GOT3 (cell line): ENCODE measurements around the gene METTL24.
"Not testable (repeated sequence)": the region's sequence is repeated elsewhere in the genome, so short reads cannot be mapped to it uniquely, and the experiment has no call there.

Experiments used
- DNase-seq: peaks from one replicate; lab custom pipeline; 2025; ENCODE audit warnings: mixed read lengths; lab: John Stamatoyannopoulos, UW

The METTL24 gene

DNA sequence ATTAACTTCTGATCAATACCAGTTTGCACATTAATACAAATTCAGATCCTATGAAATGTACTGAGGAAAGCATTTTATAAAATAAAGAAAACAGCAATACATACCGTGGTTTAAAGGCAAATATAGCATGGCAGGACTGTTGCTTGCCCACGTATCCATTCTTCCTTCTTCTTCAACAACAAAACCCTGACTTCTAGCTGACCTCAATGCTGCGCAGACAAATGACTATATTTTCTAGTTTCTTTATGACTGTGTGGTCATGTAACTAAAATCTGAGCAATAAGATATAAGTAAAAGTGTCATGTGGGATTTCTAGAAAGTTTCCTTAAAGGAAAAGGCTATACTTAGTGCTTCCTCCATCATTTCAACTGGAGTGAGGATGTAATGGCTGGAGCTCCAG is 92.9 kb downstream of the METTL24 start:
- DNase-seq: no peak

DNA sequence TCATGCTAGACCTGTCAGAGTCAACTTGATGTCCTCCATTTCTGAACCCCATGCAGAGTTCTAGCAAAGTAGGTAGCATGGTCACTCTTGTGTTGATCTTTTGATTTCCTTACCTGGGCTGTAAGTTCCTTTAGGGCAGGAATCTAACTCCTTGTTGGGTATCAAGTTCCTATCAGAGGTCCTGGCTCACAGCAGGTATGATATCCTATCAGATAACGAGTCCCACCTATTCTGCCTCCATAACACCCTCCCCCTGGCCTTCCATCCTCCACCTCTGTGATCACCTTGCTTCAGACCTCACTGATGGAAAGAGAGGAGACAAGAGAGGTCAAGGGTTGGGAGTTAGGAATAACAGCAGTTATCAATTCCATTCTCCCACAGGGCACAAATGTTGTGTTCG is 101.8 kb downstream of the METTL24 start:
- no peak for DNase-seq

DNA sequence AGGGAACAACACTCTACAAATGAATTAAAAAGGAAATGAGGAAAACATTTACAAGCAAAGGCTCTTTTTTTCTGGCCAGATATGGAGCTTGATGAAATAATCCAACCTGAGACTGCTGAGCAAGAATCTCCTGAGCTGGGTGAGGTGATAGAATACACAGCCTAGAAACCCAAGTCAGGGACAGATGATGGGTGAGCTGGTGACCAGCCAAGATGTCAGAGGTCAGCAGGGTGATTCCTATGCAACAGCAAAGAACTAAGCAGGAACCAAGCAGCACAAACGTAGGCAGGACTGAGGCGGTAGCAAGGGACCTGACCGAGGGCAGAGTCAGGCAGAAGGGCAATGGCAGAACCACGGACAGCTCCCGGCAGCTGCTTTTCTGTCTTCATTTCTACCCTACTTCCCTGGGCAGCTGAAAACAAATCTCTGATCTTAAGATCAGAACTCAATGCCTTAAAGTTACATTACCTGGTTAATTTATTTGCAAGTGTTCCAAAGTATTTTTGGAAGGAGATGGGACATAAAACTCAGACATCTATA is 102.9 kb downstream of the METTL24 start:
- DNase-seq: no peak

DNA sequence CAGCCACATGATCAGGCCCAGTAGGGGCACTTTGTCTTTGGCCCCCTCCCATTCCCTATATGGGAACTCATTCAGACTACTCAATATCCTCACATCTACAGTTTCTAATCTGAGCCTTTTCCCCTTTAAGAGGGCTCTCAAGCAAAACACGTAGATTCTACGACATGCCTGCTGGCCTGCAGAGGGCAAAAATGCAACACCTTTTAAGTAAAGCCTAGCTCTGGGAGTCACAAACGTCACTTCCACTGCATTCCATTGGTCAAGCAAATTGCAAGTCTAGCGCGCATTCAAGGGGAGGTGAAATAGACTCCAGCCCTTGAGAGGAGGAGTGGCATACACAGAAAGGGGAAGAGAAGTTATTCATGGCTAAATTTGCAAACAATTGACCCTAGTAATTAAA is 107.3 kb downstream of the METTL24 start:
- no peak for DNase-seq

DNA sequence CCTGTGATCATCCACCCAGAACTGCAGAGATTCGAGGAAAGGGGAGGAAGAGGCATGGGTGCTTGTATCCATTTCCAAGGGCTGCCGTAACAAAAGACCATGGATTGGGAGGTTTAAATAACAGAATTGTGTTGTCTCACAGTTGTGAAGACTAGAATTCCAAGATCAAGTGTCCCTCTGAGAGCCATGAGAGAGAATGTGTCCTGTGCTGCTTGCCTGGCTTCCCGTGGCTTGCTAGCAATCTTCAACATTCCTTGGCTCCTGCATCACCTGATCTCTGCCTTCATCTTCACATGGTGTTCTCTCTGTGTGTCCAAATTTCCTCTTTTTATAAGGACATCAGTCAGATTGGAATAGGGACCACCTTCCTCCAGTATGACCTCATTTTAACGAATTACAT is 108.1 kb downstream of the METTL24 start:
- no peak for DNase-seq

DNA sequence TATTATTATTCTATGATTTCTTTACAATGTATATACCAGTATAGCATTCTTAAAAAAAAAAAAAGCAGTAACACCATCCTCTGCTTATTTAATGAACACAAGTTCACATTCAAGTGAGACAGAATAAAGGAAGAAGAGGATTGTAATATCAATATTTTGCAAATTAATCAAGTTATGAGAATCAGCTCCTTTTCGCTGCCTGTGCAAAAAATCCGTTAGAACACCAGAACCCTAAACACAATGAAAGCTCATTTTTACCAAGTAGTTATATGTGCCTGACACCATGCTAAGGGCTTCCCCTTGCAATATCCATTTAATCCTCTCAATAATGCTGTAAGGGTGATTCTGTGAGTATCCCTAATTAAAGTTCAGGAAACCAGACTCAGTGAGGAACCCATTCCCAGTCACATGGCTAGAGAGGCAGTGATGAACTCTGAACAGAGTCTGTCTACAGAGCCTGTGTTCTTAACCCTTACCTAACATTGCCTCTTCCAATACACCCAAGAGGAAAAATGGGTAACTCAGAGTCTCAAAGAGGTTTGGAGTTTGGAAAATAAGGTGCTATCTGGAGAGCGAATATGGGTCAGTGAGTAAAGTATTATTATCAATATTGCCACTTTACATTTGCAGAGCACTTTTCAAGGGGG is 111.1 kb downstream of the METTL24 start:
- DNase-seq: no peak

DNA sequence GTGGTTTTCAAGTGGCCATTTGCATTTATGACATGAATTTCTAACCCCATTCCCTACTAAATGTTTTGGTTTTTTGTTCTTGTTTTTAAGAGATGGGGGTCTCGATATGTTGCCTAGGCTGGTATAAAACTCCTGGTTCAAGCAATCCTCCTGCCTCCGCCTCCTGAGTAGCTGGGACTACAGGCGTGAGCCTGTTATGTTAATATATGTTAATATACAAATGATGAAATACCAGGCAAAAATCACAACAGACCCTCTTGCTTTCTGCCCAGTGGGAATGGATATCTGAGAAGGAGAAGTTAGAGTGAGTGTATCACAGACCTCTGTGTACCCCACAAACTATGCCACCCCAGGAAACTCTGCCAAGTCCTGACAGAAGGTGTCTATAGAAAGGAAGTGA is 111.8 kb downstream of the METTL24 start:
- no peak for DNase-seq

DNA sequence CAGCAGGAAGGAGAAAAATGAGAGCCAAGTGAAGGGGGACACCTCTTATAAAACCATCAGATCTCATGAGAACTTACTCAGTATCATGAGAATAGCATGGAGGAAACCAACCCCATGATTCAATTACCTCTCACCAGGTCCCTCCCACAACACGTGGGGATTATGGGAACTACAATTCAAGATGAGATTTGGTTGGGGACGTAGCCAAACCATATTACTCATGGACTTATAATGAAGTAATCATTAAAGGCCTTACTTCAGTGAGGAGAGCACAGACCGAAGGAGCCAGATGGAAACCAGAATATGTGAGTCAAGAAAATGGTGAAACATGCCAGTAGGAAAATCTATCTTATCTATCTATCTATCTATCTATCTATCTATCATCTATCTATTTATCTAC is 113.5 kb downstream of the METTL24 start:
- not testable (repeated sequence) for DNase-seq

DNA sequence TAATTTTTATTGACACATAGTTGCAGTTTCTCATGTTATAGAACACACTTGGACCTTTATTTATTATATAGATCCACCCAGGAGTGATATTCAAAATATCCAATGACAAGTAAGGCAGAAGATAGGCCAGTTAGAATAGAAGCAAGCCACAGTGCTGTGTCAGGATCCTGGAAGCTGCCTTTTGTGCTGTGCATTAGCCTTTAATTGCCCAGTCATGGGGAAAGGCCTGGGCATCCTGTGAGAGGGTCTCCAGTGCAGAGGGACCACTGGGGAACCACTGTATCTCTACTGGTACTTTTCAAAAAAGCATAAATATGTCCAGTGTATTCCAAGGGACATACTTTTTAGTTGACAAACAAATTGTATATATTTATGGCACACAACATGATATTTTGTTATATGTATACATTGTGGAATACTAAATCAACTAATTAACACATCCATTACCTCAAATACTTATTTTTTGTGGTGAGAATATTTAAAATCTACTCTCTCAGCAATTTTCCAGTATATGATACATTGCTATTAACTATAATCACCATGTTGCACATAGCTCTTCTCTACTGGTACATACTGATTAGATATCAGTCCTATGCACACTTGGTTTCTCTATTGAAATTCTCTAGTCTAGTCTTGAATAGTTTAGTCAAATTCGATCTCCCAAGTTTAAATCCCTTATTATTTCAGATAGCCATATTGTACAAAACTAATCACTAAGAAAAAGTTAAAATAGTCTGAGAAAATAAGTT is 118.4 kb downstream of the METTL24 start:
- DNase-seq: no peak

DNA sequence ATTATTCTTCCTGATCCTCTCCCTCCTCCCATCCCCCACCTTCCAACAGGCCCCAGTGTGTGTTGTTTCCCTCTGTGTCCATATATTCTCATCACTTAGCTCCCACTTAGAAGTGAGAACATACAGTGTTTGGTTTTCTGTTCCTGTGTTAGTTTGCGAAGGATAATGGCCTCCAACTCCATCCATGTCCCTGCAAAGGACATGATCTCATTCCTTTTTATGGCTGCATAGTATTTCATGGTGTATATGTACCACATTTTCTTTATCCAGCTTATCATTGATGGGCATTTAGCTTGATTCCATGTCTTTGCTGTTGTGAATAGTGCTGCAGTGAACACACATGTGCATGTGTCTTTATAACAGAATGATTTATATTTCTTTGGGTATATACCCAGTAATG is 122.1 kb downstream of the METTL24 start:
- not testable (repeated sequence) for DNase-seq

DNA sequence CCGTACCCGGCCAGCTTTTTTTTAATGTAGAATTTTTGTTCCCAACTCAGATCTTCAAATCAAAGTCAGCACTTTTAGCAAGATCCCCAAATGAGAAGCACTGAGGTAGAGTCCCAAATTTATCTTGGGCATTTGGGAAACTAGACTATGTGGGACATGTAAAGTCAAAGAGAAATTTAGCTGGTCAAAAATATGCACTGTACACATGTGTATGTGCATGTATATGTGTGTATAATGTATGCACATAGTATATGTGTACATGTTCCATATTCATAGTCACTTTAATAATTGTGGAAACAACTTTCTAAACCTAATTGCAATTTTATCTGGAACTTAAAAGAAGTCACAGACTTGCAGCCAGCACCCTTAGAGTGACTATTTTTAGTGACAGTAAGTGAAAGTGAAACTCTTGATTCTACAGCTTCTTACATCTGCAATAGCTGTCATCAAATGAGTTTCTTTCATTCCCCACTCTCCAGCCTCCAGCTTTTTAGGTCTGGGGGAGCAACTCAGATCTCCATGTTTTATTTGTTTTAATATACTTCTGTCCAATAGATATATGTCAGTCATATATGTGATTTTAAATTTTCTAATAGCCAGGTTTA is 124.3 kb downstream of the METTL24 start:
- no peak for DNase-seq

DNA sequence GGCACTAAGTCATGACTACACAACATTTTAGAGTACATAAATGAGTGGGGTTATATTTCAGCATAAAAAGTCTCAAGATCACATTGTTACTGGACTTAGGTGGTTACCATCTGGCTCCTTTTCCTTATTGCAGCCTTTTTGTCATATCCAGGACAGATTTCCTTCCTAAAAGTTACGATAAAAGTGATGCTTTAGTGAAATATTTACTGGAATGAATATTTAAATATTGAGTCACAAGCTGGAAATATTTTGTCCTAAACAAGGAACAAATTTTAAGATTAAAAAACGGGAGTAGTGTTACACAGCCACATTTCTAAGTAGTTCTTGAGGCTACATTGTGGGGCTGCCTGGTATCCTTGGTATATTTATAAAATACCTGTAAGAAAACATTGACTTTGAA is 125.7 kb downstream of the METTL24 start:
- DNase-seq: no peak

DNA sequence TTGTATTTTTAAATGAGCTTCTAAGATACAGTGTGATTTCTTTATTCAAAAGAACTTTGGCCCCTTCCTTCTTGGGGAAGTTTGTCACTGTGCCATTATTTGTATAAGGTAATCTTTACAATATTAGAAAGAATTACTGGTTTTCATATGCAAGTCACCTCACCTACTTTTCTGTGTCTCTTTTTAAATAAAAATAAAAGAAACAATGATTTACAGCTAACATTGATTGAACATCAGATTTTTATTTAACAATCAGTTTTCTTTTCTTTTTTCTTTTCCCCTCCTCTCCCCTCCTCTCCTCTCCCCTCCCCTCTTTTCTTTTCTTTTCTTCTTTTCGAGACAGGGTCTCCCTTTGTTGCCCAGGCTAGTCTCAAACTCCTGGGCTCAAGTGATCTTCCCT is 131.9 kb downstream of the METTL24 start:
- DNase-seq: no peak

DNA sequence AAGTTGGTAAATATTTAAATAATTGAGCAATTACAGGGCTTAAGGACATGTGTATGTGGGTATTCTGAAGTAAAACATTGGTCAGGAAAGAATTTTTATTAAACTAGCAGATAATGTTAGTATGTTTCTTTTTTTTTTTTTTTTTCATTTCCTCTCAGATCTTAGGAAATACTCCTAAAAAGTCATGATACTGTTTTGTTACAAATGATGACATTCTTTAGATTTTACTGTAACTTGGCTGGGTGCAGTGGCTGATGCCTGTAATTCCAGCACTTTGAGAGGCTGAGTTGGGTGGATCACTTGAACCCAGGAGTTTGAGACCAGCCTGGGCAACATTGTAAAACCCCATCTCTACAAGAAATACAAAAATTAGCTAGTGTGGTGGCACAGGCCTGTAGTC is 136.4 kb downstream of the METTL24 start:
- no peak for DNase-seq

DNA sequence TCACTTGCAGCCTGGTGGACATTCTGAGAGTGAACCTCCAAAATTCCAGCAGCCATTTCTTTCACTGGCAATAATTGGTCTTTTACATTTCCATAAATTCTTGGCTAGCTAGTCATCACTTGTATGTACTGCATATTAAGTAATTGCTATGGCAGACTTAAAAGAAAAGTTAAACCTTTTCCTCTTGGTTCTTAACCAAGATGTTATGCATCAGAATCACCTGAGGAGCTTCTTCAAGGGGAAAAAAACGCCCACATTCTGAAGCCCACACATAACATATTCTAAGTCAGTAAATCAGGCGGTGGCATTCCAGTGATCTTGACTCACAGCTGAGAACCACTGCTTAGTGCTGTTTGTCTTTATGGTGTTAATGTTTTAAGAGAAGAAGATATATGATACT is 140.9 kb downstream of the METTL24 start:
- no peak for DNase-seq

DNA sequence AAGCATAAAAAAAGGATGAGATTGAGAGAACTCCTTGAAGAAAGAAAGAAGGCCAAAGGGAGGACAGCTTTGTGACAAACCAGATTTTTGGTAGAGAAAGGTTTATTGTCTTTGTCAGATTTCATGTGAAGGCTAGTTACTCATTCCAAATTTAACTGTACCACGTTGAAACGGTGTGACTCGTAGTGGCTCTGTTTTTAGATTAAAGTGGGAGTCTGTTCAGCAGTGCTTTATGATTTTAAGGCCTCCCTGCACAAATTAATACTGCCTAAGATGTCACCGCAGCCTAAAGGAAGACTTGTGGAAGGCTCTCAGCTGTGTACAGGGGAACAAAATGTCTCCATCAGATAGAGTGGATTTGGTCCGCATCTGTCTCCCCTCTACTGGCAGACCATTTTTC is 142.0 kb downstream of the METTL24 start:
- DNase-seq: no peak

DNA sequence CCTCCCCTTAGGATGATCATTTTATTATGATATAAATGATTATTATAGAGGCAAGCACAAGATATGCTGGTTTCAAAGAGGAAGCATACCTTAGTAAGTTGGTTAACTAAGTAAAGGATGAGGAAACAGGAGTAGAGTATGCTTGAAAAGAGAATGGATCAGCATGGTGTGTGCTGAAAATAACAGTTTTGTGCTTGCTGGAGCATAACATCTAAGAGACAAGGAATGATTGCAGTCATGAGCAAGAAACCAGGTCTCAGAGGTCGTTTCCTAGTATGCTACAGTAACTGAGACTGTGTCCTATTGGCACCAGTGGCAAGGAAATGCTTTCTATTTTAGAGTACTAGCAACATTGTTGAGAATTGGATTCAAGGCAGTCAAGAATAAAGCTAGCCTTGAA is 143.8 kb downstream of the METTL24 start:
- no peak for DNase-seq

DNA sequence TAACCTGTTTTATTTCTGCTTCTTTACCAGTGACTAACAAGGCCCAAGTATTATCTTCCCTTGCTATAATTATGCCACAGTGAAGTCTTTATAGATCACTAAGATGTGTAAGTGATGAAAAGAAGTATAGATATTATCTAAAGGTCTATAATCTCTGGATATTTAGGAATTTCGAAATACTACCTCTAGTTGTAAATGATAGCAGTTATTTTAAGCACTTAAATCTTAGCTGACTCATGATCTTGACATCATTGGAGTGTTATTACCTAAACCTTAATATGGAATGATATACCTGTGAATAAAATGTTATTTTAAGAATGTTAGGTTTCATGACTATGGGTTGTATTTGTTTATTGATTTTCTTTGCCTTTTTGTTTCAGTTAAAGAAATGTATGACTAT is 146.4 kb downstream of the METTL24 start:
- DNase-seq: no peak

DNA sequence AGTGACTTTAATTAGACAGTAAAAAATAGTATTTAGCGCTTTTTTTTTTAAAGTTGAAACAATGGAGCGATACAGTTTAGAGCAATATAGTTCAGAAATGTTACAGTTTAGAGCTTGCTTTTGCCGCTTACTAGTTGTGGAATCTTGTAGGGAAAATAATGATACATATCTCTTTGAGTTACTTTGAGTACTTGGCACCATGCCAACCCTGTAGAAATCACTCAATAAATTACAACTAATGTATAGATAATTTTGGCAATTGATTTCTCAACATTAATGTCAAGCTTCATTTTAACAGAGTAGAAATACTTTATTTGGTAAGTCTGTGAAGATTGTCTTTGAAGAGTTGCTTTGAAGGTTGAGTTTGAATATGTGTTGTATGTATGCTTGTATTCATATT is 150.5 kb downstream of the METTL24 start:
- no peak for DNase-seq

DNA sequence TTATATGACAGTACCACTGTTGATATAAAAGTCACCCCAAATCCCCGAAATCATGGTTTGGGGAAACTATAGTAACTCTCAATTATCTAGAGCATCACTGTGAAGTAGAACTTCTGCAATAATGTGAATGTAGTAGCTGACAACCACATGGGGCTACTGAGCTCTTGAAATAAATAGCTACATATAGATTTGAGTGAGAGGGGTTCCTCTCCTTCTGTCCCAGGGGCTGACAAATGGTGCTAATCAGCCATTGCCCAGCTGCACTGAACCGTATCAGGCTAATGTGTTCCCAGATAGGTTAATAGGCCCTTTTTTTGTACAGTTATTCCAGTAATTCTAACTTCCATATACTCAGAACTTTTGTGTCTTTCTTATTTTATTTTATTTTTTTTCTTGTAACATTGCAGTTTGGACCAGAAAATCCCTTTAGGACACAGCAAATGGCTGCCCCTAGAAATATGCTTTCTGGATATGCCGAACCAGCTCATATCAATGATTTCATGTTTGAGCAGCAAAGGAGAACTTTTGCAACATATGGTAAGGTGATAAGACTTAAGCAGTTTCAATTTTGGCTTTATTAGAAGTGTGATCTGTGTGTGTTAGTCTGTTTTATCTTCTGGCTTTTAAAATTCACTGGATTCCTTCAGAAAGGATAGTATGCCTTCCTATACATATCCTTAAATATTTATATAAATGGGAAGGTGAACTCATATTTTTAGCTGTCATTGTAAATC is 156.8 kb downstream of the METTL24 start:
- DNase-seq: no peak

DNA sequence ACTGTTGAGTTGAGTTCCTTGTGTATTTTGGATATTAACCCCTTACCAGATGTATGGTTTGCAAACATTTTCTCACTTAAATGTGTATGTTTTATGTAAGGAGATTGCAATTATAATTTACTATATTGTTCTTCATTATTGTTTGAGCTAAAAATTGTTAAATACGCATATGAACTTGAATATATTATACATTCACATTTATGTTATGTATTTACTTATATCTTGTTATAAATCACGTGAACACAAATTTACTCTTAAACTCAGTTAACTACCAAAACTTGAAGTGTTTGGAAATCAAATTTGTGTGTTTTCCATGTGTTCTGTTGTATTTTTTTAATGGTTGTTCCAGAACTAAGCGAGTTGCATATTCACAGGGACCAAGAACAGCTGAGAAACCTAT is 159.6 kb downstream of the METTL24 start:
- no peak for DNase-seq

DNA sequence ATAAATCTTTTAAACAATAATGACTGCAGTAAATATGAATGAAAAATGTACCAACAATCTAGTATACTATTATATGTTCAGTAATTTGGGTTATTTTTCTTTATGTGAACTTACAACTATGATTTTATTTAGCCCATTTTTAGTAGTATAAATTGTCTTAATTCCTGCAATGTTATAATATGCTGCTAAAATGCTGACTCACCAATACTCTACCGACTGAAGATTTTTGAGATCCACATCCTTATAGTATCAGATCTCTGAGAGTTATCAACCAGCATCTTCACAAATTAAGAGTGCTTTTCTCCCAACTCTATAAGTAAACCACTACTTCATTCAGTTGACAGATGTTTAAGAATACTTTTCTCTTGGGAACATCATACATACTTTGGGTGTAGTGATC is 161.3 kb downstream of the METTL24 start:
- no peak for DNase-seq

DNA sequence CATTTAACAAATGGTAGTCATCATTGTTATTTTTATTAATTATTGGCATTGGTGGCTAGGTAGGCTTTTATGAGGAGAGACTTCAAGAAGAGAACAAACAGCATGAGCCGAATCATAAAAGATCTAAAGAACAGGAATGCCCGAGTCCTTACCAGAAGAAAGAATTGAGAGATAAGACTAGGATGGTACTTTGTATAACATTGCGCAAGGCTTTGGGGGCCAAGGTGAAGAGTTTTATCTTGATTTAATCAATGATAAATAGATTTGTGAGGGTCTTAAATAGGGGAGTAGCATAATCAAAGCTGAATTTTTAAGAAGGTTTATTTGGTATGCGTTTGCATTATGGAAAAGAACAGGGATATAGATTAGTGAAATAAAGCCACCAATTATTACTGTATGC is 162.5 kb downstream of the METTL24 start:
- no peak for DNase-seq
